Measurements from ENCODE around the gene CEP104. TPM values are rescaled to one million over a fixed set of nuclear protein-coding genes. Genes with fewer than 3 reads are reported as not detected.

CEP104 gene
- total RNA-seq (2021) = 47.7 and 57.7 TPM in 2 replicates
- percentile 53 among the genes with signal in this experiment for Bru-seq, nascent RNA
- percentile 68 among the genes with signal in this experiment for BruChase-seq, experiment 1, labeled RNA remaining after a 2-hour chase
- percentile 73 among the genes with signal in this experiment for BruChase-seq, experiment 2, labeled RNA remaining after a 6-hour chase
- long read RNA-seq, full-length matches to known transcripts = 9 of 22 reads
- long read RNA-seq, partial matches to known transcripts = 4 of 22 reads
- long read RNA-seq, other reads (novel, unspliced or antisense) = 9 of 22 reads

GRCh38 chr1:3856923-3857790, at the start of gene CEP104, which contains the start of gene DFFB:
Gene CEP104 (minus strand): TSS chr1:3857211. CDS start chr1:3852407, 4,804 bp downstream.
Gene DFFB (plus strand): TSS chr1:3857476. CDS start chr1:3857604, 128 bp downstream.
- peak; percentile 96 to 97 for DNase-seq
- CTCF ChIA-PET = interaction anchor here (0.6 to 1.5 kb wide), 2 partner anchors 93 to 404 kb away, joined by 6 to 7 read pairs; no protein-coding TSS in a partner anchor
- TF ChIP-seq EZH2 (IDR thresholded peaks at IDR 0.05; ENCODE audit: low read depth) (no peak), CTCF (conservative IDR thresholded peaks at IDR 0.05) (peak; percentile 34; the same call in 1 of the 2 replicates)
- Histone ChIP-seq H3K79me2 (ENCODE audit: low read depth) (peaks cover 41% of the 10 kb centered on the region), H2AFZ (peak within 1 kb of the TSS; percentile 94), H3K27me3 (ENCODE audit: insufficient read depth, low read depth) (no peaks in the 10 kb centered on the region), H3K4me3 (peak within 1 kb of the TSS; percentile 84), H4K20me1 (ENCODE audit: insufficient read depth) (peaks cover 21% of the 10 kb centered on the region), H3K4me2 (peak within 1 kb of the TSS; percentile 94), H3K9me3 (ENCODE audit: insufficient read depth, low read depth) (no peaks in the 10 kb centered on the region), H3K27ac (no peak within 1 kb of the TSS), H3K36me3 (ENCODE audit: low read depth) (no peaks in the 10 kb centered on the region), H3F3A (ENCODE audit: insufficient read depth, low read depth) (no peaks in the 10 kb centered on the region), H3K4me1 (replicated peaks; ENCODE audit: insufficient read depth) (peaks cover 16% of the 10 kb centered on the region), H3K9me2 (ENCODE audit: insufficient read depth) (no peaks in the 10 kb centered on the region)
- POLR2A ChIA-PET (ENCODE audit: unreplicated experiment) = interaction anchor here (0.6 kb wide), 2 partner anchors 32 to 42 kb away, joined by 5 to 12 read pairs; no protein-coding TSS in a partner anchor
- BruUV-seq (replicated peaks) = no TSS peak
- intact Hi-C loops (cut with micrococcal nuclease; ENCODE audit: unreplicated experiment) = loop anchor here (1.0 kb wide), 1 partner anchor 43 kb away; the partner anchor contains the start of gene C1orf174

- DNase-seq = no peak
- H2AFZ ChIP-seq = no peak overlapping the region
- BruUV-seq (replicated peaks) = no TSS peak
- TF ChIP-seq EZH2 (IDR thresholded peaks at IDR 0.05; ENCODE audit: low read depth) (no peak), CTCF (conservative IDR thresholded peaks at IDR 0.05) (no peak)
- H3F3A ChIP-seq (ENCODE audit: insufficient read depth, low read depth) = peaks cover 6% of the 10 kb centered on the region; the same call in 1 of the 2 replicates
- no peaks in the 10 kb centered on the region for H3K9me2 ChIP-seq (ENCODE audit: insufficient read depth)
- no peak overlapping the region for H3K4me3 ChIP-seq
- no peaks in the 10 kb centered on the region for H3K4me1 ChIP-seq (replicated peaks; ENCODE audit: insufficient read depth)
- CTCF ChIA-PET = no interaction called here
- H3K27ac ChIP-seq = no peak overlapping the region
- H3K9me3 ChIP-seq (ENCODE audit: insufficient read depth, low read depth) = no peaks in the 10 kb centered on the region
- intact Hi-C loops (cut with micrococcal nuclease; ENCODE audit: unreplicated experiment) = loop anchor here (10.0 kb wide), 1 partner anchor 112 kb away; the partner anchor contains the start of gene LRRC47
- no peaks in the 10 kb centered on the region for H3K79me2 ChIP-seq (ENCODE audit: low read depth)
- POLR2A ChIA-PET (ENCODE audit: unreplicated experiment) = no interaction called here
- no peak overlapping the region for H3K4me2 ChIP-seq
- no peaks in the 10 kb centered on the region for H3K36me3 ChIP-seq (ENCODE audit: low read depth)
- no peaks in the 10 kb centered on the region for H3K27me3 ChIP-seq (ENCODE audit: insufficient read depth, low read depth)
- peaks cover 7% of the 10 kb centered on the region; the same call in 1 of the 2 replicates for H4K20me1 ChIP-seq (ENCODE audit: insufficient read depth)
Measured at GRCh38 chr1:3906672-3907020, 49.6 kb upstream of the CEP104 start.

GRCh38 chr1:3905953-3906671, 49.1 kb upstream of the CEP104 start:
- peaks cover 7% of the 10 kb centered on the region; the same call in 1 of the 2 replicates for H4K20me1 ChIP-seq (ENCODE audit: insufficient read depth)
- H3K4me3 ChIP-seq = no peak overlapping the region
- TF ChIP-seq CTCF (conservative IDR thresholded peaks at IDR 0.05) (no peak), EZH2 (IDR thresholded peaks at IDR 0.05; ENCODE audit: low read depth) (no peak)
- CTCF ChIA-PET = no interaction called here
- no peaks in the 10 kb centered on the region for H3K9me3 ChIP-seq (ENCODE audit: insufficient read depth, low read depth)
- H2AFZ ChIP-seq = no peak overlapping the region
- no TSS peak for BruUV-seq (replicated peaks)
- no peaks in the 10 kb centered on the region for H3K4me1 ChIP-seq (replicated peaks; ENCODE audit: insufficient read depth)
- no peak for DNase-seq
- no peaks in the 10 kb centered on the region for H3K79me2 ChIP-seq (ENCODE audit: low read depth)
- peaks cover 6% of the 10 kb centered on the region; the same call in 1 of the 2 replicates for H3F3A ChIP-seq (ENCODE audit: insufficient read depth, low read depth)
- H3K27me3 ChIP-seq (ENCODE audit: insufficient read depth, low read depth) = no peaks in the 10 kb centered on the region
- intact Hi-C loops (cut with micrococcal nuclease; ENCODE audit: unreplicated experiment) = loop anchor here (10.0 kb wide), 1 partner anchor 111 kb away; the partner anchor contains the start of gene LRRC47
- no peaks in the 10 kb centered on the region for H3K36me3 ChIP-seq (ENCODE audit: low read depth)
- H3K4me2 ChIP-seq = no peak overlapping the region
- no peaks in the 10 kb centered on the region for H3K9me2 ChIP-seq (ENCODE audit: insufficient read depth)
- H3K27ac ChIP-seq = no peak overlapping the region
- POLR2A ChIA-PET (ENCODE audit: unreplicated experiment) = no interaction called here

All from PC-9 (cell line).